GM12865 (cell line): ENCODE data around the gene TGIF1.
"Not testable (repeated sequence)": the region's sequence is repeated elsewhere in the genome, so short reads cannot be mapped to it uniquely, and the experiment has no call there.

ENCODE experiments used
- DNase-seq: peaks from one replicate; pipeline ENCODE4 v3.0.0; 2010; ENCODE audit warnings: low read depth
- H3K4me3 ChIP-seq: 2 replicates; pipeline ENCODE4 v1.5.1; 2011; ENCODE audit warnings: mild to moderate bottlenecking, low read depth, low read length, control low read depth
- TF ChIP-seq, protein P1 (sequence below): IDR thresholded peaks from 2 replicates; pipeline ENCODE4 v1.5.1; 2011; ENCODE audit warnings: low read length, control low read depth, low read depth, inconsistent platforms; ENCODE audit not compliant: insufficient read depth; ENCODE audit errors: missing control alignments

Gene TGIF1

DNA sequence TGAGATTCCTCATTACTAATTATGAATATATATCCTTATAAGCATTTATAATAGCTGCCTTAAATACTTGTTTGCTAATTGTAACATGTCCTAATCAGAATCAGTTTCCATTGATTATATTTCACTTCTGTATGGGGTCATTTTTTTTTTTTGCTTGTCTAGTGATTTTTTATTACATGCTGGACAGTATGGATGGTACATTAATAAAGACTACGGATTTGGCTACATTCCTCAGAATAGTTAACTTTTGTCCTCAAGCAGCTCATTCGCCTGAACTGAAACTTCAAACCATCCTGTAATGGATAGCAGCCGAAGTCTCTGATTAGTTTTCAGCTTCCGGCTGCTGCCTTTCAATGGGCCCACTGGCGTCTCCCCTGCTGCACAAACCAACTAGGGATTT, 11.7 kb downstream of the TGIF1 start:
- DNase-seq = no peak
- H3K4me3 ChIP-seq = no peak overlapping the region
- TF ChIP-seq, protein P1, sequence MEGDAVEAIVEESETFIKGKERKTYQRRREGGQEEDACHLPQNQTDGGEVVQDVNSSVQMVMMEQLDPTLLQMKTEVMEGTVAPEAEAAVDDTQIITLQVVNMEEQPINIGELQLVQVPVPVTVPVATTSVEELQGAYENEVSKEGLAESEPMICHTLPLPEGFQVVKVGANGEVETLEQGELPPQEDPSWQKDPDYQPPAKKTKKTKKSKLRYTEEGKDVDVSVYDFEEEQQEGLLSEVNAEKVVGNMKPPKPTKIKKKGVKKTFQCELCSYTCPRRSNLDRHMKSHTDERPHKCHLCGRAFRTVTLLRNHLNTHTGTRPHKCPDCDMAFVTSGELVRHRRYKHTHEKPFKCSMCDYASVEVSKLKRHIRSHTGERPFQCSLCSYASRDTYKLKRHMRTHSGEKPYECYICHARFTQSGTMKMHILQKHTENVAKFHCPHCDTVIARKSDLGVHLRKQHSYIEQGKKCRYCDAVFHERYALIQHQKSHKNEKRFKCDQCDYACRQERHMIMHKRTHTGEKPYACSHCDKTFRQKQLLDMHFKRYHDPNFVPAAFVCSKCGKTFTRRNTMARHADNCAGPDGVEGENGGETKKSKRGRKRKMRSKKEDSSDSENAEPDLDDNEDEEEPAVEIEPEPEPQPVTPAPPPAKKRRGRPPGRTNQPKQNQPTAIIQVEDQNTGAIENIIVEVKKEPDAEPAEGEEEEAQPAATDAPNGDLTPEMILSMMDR = no peak

DNA sequence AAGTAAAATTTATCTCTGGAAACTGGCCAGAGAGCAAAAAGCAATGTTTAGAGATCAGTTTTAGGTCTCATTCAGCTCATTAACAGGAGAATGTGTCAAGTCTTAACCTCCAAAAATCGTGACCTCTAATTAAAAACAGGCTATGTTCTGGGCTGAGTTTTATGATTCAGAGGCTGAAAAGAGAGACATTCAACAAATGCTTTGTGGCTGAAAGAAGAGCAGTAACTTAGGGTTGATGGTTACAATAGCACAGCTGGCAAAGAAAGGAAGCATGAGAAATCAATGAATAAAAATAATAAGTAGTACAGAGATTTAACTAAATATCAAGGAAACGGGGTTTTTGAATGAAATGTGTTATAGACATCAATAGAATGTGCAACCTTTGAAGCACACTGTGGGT, 13.1 kb downstream of the TGIF1 start:
- TF ChIP-seq, protein P1 = no peak
- H3K4me3 ChIP-seq = no peak overlapping the region
- no peak for DNase-seq

DNA sequence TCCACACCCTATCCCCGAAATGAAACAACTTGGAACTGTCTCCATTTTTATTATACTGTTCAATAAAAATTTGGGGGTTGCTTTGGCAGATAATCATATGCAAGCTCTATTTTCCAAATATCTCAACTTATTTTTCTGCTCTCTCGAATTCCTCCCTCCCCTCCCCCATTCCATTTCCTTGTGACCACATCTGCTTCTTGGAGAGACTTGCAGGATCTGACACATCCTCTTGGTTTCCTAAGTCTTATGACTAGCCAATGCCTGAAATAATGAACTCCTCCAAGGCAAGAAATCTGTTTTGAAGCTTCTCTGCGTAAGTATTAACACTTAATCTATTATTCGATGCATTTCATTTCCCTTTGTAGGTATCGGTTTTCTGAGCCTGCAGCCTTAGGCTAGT, 16.1 kb downstream of the TGIF1 start:
- TF ChIP-seq, protein P1 = no peak
- DNase-seq = no peak
- H3K4me3 ChIP-seq = no peak overlapping the region

DNA sequence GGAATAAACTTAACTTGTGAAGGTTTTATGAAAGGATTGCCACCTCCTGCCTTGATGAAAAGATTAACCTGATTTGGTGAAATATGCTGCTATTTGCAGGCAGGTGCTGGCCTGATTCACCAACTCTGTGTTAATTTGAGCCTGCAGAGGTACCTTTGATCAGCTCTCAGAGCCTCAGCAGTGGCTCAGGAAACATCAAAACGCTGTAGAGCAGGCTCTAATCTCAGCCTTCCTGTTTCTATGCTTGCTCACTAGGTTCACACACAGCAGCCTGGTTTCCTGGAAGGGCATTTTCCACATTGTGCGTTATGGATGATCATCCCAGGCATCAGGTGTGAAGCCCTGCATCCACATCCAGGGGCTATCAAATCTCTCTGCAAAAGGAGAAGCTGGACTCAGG, 16.9 kb downstream of the TGIF1 start:
- H3K4me3 ChIP-seq = no peak overlapping the region
- TF ChIP-seq, protein P1 = no peak
- DNase-seq = no peak

DNA sequence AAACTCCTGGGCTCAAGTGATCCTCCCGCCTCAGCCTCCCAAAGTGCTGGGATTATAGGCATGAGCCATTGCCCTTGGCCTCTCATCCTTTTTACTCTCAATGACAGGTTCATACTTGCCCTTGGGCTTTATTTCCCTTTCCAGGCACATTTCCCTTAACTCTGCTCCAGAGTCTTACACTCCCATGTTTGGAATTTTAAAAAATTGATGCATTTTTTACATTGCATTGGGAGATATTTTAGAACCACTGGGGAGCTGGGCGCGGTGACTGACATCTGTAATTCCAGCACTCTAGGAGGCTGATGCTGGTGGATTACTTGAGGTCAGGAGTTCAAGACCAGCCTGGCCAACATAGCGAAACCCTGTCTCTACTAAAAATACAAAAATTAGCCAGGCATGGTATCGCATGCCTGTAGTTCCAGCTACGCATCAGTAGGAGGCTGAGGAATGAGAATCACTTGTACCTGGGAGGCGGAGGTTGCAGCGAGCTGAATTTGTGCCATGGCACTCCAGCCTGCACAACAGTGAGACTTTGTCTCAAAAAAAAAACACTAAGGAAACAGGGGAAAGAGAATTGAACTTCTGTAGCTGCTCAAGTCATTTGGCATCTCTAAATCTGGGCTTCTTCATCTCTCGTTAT, 18.2 kb downstream of the TGIF1 start:
- no peak for DNase-seq
- H3K4me3 ChIP-seq = no peak overlapping the region
- TF ChIP-seq, protein P1 = no peak

DNA sequence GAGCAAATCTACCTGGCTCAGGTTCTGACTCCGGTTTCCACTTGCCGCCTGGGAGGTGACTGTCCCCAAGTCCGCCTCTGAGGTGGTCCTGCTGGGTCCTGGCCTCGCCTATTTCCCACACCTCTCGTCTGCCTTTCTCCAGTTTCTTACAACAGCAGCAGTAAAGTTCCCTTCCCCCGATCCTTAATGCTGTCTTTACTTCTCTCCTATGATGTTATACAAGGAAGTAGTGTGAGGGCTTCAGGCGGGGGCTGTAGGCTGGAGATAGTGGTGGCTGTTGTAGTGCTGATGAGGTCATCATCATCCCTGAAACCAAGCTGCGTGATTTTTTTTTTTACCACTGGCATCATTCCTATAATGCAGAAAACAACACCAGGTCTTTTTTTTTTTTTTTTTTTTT, 18.9 kb downstream of the TGIF1 start:
- H3K4me3 ChIP-seq = no peak overlapping the region
- TF ChIP-seq, protein P1 = no peak
- DNase-seq = no peak

DNA sequence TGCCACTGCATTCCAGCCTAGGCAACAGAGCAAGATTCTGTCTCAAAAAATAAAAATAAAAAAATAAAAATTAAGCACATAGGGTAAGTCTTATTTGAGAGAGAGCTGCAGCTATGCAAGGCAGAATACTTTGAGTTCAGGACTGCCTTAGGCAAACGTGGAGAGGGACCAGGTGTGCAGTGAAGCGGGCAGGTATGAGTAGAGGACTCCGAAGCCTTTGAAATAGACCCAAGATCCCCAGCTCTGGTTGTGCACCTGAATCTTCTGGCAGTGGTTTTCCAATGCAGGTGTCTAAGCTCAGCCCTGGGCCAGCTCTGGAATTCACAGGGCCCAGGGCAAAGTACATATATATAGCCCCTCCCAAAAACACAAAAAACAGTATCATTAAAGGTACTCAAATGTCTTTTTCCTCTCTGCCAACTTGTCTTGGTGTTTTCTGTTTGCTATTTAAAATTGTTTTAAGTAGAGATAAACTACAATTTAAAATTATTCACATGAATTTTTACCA, 21.2 kb downstream of the TGIF1 start:
- no peak overlapping the region for H3K4me3 ChIP-seq
- DNase-seq = no peak
- TF ChIP-seq, protein P1 = no peak

DNA sequence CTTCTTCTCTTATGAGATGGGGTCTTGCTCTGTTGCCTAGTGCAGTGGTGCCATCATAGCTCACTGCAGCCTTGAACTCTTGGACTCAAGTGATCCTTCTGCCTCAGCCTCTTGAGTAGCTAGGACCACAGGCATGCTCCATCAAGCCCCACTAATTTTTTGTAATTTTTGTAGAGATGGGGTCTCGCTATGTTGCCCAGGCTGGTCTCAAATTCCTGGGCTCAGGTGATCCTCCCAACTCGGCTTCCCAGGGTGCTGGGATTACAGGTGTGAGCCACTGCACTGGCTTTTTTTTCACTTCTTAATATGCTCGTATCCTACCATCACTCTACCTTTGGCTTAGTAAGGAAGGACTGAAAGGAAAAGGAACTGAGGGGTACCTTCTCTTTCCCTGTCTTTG, 22.1 kb downstream of the TGIF1 start:
- H3K4me3 ChIP-seq, DNase-seq: not testable (repeated sequence)
